ENCODE measurements around the gene C10orf90.

Gene C10orf90

GRCh38 chr10:126586128-126586527 is 84.4 kb downstream of the C10orf90 start:
- Histone ChIP-seq H3K9me3 (ENCODE audit: insufficient read depth, low read depth, low read length) (no peaks in the 10 kb centered on the region), H3K9ac (ENCODE audit: low read depth, low read length, poor library complexity, severe bottlenecking) (no peak overlapping the region), H3K9me2 (replicated peaks; ENCODE audit: low read depth, low read length) (no peaks in the 10 kb centered on the region), H3K79me2 (ENCODE audit: insufficient read depth, low read length) (no peaks in the 10 kb centered on the region), H4K20me1 (ENCODE audit: insufficient read depth, low read length, poor library complexity, severe bottlenecking) (no peaks in the 10 kb centered on the region), H3K4me2 (ENCODE audit: low read depth, low read length, poor library complexity, severe bottlenecking) (no peak overlapping the region), H2AFZ (ENCODE audit: low read length) (no peak overlapping the region), H3K36me3 (ENCODE audit: insufficient read depth, low read length) (no peaks in the 10 kb centered on the region), H3K27me3 (ENCODE audit: insufficient read depth, low read length, poor library complexity, severe bottlenecking) (no peaks in the 10 kb centered on the region), H3K4me3 (ENCODE audit: low read length, poor library complexity, severe bottlenecking) (no peak overlapping the region), H3F3A (ENCODE audit: low read depth) (no peaks in the 10 kb centered on the region), H3K4me1 (ENCODE audit: insufficient read depth, low read length, poor library complexity, severe bottlenecking) (no peaks in the 10 kb centered on the region)
- TF ChIP-seq, protein P1, sequence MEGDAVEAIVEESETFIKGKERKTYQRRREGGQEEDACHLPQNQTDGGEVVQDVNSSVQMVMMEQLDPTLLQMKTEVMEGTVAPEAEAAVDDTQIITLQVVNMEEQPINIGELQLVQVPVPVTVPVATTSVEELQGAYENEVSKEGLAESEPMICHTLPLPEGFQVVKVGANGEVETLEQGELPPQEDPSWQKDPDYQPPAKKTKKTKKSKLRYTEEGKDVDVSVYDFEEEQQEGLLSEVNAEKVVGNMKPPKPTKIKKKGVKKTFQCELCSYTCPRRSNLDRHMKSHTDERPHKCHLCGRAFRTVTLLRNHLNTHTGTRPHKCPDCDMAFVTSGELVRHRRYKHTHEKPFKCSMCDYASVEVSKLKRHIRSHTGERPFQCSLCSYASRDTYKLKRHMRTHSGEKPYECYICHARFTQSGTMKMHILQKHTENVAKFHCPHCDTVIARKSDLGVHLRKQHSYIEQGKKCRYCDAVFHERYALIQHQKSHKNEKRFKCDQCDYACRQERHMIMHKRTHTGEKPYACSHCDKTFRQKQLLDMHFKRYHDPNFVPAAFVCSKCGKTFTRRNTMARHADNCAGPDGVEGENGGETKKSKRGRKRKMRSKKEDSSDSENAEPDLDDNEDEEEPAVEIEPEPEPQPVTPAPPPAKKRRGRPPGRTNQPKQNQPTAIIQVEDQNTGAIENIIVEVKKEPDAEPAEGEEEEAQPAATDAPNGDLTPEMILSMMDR (conservative IDR thresholded peaks at IDR 0.05; ENCODE audit: low read length): no peak
- TF ChIP-seq EZH2phosphoT487 (IDR thresholded peaks at IDR 0.05; ENCODE audit: borderline replicate concordance): no peak

- H3K27me3 ChIP-seq (ENCODE audit: insufficient read depth, low read length, poor library complexity, severe bottlenecking): no peaks in the 10 kb centered on the region
- no peak overlapping the region for H3K4me2 ChIP-seq (ENCODE audit: low read depth, low read length, poor library complexity, severe bottlenecking)
- no peak overlapping the region for H3K4me3 ChIP-seq (ENCODE audit: low read length, poor library complexity, severe bottlenecking)
- no peaks in the 10 kb centered on the region for H3F3A ChIP-seq (ENCODE audit: low read depth)
- TF ChIP-seq EZH2phosphoT487 (IDR thresholded peaks at IDR 0.05; ENCODE audit: borderline replicate concordance): no peak
- TF ChIP-seq, protein P1 (conservative IDR thresholded peaks at IDR 0.05; ENCODE audit: low read length): no peak
- no peaks in the 10 kb centered on the region for H3K9me3 ChIP-seq (ENCODE audit: insufficient read depth, low read depth, low read length)
- H3K36me3 ChIP-seq (ENCODE audit: insufficient read depth, low read length): no peaks in the 10 kb centered on the region
- no peak overlapping the region for H2AFZ ChIP-seq (ENCODE audit: low read length)
- H3K9ac ChIP-seq (ENCODE audit: low read depth, low read length, poor library complexity, severe bottlenecking): no peak overlapping the region
- no peaks in the 10 kb centered on the region for H3K4me1 ChIP-seq (ENCODE audit: insufficient read depth, low read length, poor library complexity, severe bottlenecking)
- no peaks in the 10 kb centered on the region for H3K79me2 ChIP-seq (ENCODE audit: insufficient read depth, low read length)
- H3K9me2 ChIP-seq (replicated peaks; ENCODE audit: low read depth, low read length): no peaks in the 10 kb centered on the region
- no peaks in the 10 kb centered on the region for H4K20me1 ChIP-seq (ENCODE audit: insufficient read depth, low read length, poor library complexity, severe bottlenecking)
These were observed 85.1 kb downstream of the C10orf90 start for GRCh38 chr10:126585249-126586017.

GRCh38 chr10:126584836-126585235 is 85.7 kb downstream of the C10orf90 start:
- Histone ChIP-seq H4K20me1 (ENCODE audit: insufficient read depth, low read length, poor library complexity, severe bottlenecking) (no peaks in the 10 kb centered on the region), H3K27me3 (ENCODE audit: insufficient read depth, low read length, poor library complexity, severe bottlenecking) (no peaks in the 10 kb centered on the region), H3K9ac (ENCODE audit: low read depth, low read length, poor library complexity, severe bottlenecking) (no peak overlapping the region), H3K79me2 (ENCODE audit: insufficient read depth, low read length) (no peaks in the 10 kb centered on the region), H3K4me1 (ENCODE audit: insufficient read depth, low read length, poor library complexity, severe bottlenecking) (no peaks in the 10 kb centered on the region), H3K9me3 (ENCODE audit: insufficient read depth, low read depth, low read length) (no peaks in the 10 kb centered on the region), H2AFZ (ENCODE audit: low read length) (no peak overlapping the region), H3K9me2 (replicated peaks; ENCODE audit: low read depth, low read length) (no peaks in the 10 kb centered on the region), H3F3A (ENCODE audit: low read depth) (no peaks in the 10 kb centered on the region), H3K4me2 (ENCODE audit: low read depth, low read length, poor library complexity, severe bottlenecking) (no peak overlapping the region), H3K4me3 (ENCODE audit: low read length, poor library complexity, severe bottlenecking) (no peak overlapping the region), H3K36me3 (ENCODE audit: insufficient read depth, low read length) (no peaks in the 10 kb centered on the region)
- TF ChIP-seq, protein P1 (conservative IDR thresholded peaks at IDR 0.05; ENCODE audit: low read length): no peak
- no peak for TF ChIP-seq EZH2phosphoT487 (IDR thresholded peaks at IDR 0.05; ENCODE audit: borderline replicate concordance)
